NCI-H1417 treated with DMSO at 0.1 percent for 48 hours (cell line): ENCODE data around the gene DACT3.

ENCODE experiments used
- DNase-seq: peaks from one replicate; lab custom pipeline; 2025; lab: John Stamatoyannopoulos, UW

The DACT3 gene

DNA sequence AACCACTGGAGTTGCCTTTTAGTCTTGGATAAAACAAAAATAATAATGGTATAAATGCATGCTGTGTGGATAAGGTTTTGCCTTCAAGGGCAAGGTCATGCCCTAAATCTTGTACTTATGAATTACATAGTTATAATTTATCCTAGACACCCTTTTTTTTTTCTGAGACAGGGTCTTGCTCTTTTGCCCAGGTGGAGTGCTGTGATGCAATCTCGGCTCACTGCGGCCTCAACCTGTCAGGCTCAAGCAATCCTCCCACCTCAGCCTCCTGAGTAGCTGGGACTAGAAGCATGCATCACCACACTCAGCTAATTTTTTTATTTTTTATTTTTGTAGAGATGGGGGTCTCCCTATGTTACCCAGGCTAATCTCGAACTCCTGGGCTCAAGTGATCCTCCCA is 7.7 kb upstream of the DACT3 start:
- no peak for DNase-seq

DNA sequence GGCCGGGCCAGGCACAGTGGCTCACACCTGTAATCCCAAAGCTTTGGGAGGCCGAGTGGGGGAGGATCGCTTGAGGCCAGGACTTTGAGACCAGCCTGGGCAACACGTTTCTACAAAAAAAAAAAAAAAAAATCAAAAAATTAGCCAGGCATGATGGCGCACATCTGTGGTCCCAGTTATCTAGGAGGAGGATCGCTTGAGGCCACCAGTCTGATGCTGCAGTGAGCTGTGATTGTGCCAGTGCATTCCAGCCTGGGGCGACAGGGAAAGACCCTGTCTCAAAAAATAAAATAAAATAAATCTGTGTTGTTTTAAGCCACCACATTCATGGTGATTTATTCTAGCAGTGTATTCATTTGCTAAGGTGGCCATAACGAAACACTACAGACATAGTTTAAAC is 4.1 kb upstream of the DACT3 start:
- no peak for DNase-seq

DNA sequence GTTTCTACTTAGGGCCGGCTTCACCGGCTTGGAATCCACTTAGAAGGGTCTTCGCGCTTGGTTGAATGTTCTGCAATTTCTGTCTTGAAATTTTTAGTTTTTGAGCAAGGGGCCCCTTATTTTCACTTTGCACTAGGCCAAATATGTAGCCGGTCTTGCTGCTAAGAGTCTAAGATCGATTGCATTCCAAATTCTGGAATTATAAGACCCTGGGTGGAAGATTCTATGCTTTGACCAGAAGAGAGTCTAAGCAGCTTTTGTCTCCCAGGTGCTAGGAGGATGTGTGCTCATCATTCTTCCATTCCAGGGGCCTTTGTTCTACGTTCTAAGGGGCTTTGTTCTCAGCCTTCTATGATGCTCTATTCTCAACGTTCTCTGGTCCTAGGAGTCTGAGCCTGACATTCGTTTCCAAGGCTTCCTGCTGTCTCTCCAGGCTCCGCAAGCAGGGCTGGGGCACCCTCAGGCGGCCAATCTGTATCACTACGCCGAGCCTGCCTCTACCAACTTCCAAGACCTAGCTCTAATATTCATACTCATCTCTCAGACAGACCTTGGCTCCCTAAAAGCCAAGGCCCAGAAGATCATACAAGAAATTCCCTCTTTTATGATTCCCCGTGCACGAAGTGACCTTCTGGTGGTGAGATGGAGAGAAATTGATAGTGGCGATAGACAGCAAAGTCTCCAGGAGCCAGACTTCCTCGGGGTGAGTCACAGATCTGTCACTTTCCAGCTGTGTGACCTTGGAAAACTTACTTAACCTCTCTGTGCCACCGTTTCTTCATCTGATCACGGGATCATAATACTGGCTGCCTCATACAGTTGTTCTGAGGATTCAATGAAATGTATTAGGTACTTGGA is 982 bp upstream of the DACT3 start:
- peak; percentile 47 for DNase-seq

DNA sequence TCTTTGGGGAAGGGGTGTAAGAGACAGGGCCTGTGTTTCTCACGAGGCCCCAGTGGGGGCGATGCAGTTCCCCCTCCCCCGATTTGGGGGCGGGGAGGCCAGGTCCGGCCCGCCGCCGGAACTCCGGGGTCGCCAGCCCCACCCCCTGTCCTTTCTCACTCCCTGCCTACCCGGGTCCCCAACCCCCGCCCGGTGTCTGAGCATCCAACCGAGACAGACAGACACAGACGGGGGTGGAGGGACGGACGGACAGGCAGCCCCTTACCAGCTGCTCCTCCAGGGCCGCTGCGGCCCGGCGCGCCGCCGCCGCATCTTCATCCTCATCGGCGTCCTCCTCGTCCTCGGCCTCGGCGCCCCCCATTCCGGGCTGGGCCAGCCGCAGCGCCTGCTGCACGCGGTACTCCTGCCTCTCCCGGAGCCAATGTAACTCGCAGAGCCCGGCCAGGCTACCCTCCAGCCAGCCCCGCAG is 397 bp downstream of the DACT3 start:
- no peak for DNase-seq

GRCh38 chr19:46660008-46660517 is 919 bp downstream of the DACT3 start:
- no peak for DNase-seq

DNA sequence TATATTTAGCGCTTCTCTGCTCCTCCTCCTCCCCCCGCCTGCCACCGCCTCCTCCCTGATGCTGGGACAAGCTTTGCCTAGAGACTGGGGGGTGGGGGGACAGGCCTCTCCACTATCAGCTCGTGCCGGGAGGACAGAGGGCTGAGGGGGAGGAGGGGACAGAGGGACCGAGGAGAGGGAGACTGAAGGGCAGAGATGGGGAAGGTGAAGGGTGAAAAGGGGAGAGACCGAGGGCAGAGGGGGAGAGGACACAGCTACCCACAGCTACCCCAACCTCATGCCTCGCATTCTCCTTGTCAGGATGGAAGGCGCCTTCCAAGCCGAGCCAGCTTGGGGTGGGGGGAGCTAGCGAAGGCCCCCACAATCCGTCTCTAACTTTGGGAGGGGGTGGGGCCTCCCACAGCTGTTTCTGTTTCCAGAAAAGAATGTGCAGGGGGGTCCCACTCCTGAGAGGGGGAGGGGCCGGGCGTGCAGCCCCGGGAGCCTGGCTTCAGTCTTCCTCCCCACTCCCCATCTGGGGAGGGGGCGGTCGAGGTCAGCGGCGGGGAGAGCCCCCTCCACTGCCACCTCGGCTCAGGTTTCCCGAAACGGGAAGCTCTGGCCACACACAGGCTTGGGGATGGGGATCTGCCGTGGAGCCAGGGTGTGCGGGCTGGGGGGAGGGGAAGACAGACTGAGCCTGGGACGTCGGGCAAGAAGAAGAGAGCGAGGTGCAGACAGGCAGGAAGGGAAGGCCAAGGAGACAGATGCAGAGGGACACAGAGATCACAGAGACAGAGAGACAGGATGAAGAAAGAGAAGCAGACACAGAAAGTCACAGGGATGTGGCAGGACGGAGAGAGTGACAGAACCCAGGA is 1.6 kb downstream of the DACT3 start:
- DNase-seq: no peak

DNA sequence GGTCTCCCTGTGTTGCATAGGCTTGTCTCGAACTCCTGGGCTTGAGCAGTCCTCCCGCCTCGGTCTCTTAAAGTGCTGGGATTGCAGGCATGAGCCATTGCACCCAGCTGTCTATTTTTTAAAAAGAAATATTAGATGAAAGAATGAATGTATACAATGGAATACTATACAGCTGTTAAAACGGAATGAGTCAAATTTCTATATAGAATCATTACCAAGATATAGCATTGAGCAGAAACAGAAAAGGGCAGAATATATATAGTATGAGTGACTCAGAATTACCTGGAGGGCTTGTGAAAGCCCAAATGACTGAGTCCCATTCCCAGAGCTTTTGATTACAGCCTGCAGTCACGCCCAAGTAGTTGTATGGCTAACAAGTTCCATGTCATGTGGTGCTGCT is 4.4 kb downstream of the DACT3 start:
- DNase-seq: no peak

- no peak for DNase-seq
Measured at GRCh38 chr19:46654621-46655152, 6.3 kb downstream of the DACT3 start.

GRCh38 chr19:46650445-46650844 is 10.5 kb downstream of the DACT3 start:
- DNase-seq: no peak

- DNase-seq: no peak
Measured at GRCh38 chr19:46648961-46649960, 11.7 kb downstream of the DACT3 start.

DNA sequence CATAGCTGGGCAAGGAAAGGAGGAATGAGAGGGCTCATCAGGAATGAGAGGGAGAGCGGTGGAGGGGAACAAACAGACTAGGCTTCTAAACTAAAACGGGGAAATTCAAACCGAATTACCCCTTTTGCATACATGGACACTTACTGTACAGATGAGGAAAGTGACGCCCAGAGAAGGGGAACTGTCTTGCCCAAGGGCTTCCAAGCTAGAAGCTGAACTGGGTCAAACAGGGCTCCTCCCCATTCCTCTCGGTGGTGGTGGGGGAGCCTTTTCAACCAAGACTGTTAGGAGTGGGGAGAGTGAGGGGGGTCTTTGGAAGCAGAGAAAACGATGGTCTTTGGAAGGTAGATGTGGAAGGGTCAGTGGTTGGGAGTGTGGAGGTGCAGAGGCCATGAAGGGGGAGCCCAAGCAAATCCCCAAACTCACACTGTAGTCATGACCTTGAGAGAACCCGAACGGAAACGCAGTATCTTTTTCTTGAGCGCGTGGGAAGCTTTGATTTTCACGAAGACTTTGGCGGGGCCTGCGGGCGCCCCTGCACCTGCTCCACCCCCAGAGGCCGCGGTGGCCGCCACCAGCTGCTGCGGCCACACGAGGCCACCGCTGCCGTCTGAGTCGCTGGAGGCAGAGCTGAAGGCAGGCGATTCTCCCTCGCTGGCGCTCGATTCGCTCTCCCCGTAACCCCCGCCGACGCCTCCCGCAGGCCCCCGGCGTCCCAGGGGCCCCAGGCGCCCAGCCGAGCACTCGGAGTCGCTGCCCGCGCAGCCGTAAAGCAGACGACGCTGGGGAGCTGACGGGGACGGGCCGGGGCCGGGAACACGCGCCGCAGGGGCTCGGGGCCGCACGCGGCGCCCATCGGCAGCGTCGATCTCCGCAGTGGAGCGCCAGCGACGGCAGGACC is 12.7 kb downstream of the DACT3 start:
- no peak for DNase-seq

GRCh38 chr19:46646402-46646801 is 14.6 kb downstream of the DACT3 start:
- no peak for DNase-seq

DNA sequence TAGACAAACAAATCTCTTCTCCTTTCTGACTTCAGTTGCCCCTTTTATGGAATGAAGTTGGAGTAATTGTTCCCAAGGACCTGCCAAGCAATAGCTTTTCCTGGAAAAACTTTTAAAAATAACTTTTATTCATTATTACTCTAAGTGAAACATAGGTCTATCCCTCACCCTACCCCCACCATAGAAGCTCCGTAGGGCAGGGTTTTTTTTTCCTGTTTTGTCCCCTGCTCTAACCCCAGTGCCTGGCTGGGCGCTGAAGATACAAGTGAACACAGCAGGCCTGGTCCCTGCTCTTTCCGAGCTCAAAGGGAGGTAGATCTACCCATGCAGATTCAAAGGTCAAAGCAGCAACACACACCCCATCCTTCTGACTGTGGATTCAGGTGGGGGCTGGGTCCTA is 16.3 kb downstream of the DACT3 start:
- DNase-seq: no peak

DNA sequence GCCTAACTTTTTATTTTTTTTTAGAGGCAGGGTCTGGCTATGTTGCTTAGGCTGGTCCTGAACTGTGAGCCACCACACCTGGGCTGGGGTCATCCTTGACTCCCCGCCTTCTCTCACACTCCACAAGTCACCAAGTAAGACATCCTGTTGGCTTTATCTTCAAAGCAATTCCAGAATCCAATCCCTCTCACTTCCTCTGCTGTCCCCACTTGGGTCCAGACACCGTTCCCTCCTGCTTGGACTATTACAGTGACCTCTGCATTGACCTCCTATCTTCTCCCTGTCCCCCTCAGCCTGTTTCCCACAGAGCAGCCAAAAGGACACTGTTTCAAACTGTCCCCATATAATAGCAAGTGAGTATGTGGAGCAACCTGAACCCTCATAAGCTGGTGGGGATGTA is 20.3 kb downstream of the DACT3 start:
- no peak for DNase-seq

DNA sequence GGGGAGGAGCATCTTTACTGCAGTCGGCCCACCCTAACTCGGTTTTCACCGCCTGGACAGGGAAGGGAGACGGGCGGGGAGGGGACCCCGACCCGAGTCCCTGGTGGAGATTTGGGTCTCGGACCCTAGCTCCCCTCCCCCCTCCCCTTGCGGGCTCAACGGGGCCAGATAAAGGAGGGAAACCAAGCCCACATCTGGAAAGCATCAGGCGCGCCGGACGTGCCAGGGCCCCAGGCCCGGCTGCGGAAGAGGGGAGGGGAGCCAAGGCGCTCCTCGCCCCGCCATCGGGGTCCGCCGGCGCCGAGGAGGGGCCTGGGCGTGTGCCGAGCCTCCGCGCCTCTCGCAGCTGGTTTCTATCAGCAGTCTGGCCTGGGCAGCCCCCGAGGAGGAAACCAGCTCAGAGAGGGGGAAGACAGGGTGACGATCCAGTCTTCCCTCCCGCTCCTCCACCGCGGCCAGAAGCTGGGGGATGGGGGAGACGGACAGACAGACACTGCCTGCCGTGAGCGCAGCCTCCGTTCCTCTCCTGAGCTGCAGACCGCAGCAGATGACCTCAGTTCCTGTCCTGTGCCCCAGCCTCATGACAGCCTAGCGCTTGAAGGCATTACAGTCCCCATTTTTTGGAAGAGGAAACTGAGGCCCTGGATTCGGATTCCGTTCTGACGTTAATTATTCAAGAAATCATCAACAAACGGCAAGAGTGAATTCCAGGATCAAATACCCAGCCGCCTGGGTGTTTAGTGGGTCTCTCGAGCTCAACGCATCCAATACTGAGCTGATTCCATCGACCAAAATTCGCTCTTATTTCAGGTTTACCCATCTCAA is 21.4 kb downstream of the DACT3 start:
- DNase-seq: no peak

DNA sequence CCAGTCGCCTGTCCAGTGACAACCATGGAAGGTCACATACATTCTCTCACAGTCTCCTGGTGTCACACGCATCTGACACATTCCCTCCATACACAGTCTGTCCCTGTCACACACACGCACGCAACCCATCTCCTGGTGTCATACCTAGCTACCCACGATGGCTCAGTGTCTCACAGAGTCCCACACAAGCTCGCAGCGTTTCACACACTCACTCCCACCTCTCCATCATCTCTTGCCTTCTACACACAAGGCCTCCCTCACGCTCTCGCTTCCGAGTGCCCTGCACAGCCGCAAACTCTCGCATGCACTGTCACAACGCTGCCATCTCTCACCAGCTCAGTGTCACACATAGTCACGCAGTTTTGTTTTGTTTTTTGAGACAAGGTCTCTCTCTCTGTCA is 23.8 kb downstream of the DACT3 start:
- DNase-seq: no peak

- DNase-seq: no peak
Measured at GRCh38 chr19:46635920-46636761, 24.8 kb downstream of the DACT3 start, which contains the start of gene GNG8. Gene GNG8 (minus strand): TSS chr19:46636202. CDS start chr19:46634682, 1,520 bp downstream.

DNA sequence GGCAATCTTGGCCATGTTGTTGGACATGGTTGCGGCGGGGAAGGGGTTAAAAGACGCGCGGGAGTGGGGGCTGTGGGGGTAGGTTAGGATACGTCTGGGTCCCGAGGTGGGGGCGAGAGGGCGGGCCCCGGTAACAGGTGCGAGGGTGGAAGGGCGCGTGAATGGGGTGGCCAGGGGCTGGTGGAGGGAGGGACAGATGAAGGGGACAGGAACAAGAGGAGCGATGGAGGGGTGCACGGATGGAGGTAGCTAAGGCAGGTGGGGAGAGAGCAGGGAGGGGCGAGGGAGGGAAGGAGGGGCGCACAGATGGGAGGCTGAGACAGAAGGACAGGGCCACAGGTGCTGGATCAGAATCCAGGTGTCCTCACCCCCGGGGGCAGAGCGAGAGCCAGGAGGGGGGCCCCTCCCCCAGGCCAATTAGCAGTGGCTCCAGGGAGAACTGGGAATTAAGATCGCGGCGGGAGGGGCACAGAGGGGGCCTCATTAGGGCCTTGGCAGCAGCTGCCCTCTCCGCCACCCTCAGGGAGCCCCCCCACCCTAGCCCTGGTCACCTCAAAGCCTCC is 26.2 kb downstream of the DACT3 start:
- peak; percentile 42 for DNase-seq
